Kidney epithelial cell (primary cell): Measurements from ENCODE around the gene C7. TPM values are rescaled to one million over a fixed set of nuclear protein-coding genes. Genes with fewer than 3 reads are reported as not detected.
"Not testable (repeated sequence)": the region's sequence is repeated elsewhere in the genome, so short reads cannot be mapped to it uniquely, and the experiment has no call there.

Source experiments
- DNase-seq: peaks from one replicate; pipeline ENCODE4 v3.0.0-alpha.2; 2010; ENCODE audit warnings: low read depth
- H3K27me3 ChIP-seq: 2 replicates; pipeline ENCODE4 v1.6.0; 2011; ENCODE audit warnings: low read length; ENCODE audit not compliant: control insufficient read depth, insufficient read depth
- H3K36me3 ChIP-seq: 2 replicates; pipeline ENCODE4 v1.5.1; 2011; ENCODE audit warnings: low read length; ENCODE audit not compliant: control insufficient read depth, insufficient read depth
- H3K4me3 ChIP-seq: 2 replicates; pipeline ENCODE4 v1.5.1; 2011; ENCODE audit warnings: low read depth, mild to moderate bottlenecking, control low read depth, low read length
- total RNA-seq: library from RNA; depleted of rRNA; stranded (reverse); fragments of >200 nt; gene quantifications from 2 replicates; pipeline ENCODE4 v1.2.3, GENCODE V29; 2015
- TF ChIP-seq, protein P1 (sequence below): IDR thresholded peaks from 2 replicates; pipeline ENCODE4 v1.5.1; 2011; ENCODE audit warnings: mild to moderate bottlenecking, moderate library complexity, low read length, control low read depth, inconsistent platforms; ENCODE audit not compliant: insufficient read depth, poor library complexity, severe bottlenecking

Gene C7
- total RNA-seq, 1 donor from 2014 or later, result 0.13 TPM

DNA sequence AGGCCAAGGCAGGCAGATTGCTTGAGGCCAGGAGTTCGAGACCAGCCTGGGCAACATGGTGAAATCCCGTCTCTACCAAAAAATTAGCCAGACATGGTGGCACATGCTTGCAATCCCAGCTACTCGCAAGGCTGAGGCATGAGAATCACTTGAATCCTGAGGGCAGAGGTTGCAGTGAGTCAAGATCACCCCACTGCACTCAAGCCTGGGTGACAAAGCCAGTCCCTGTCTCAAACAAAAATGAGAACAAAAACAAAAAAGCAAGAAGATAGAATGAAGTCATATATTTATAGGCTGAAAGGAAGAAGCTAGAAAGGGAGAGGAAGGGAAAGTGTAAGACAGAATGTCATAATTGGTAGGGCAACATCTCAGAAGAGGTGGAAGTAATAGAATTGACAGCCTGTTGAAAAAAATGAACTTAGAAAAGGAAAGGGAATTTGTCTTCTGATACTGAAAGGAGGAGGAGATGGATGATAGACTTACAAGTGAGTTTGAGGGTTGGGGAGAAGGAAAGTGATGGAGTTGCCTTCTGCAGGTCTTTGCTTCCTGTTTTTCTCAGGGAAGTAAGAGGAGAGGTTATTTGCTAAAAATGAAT lies 35.9 kb upstream of the C7 start:
- TF ChIP-seq, protein P1, sequence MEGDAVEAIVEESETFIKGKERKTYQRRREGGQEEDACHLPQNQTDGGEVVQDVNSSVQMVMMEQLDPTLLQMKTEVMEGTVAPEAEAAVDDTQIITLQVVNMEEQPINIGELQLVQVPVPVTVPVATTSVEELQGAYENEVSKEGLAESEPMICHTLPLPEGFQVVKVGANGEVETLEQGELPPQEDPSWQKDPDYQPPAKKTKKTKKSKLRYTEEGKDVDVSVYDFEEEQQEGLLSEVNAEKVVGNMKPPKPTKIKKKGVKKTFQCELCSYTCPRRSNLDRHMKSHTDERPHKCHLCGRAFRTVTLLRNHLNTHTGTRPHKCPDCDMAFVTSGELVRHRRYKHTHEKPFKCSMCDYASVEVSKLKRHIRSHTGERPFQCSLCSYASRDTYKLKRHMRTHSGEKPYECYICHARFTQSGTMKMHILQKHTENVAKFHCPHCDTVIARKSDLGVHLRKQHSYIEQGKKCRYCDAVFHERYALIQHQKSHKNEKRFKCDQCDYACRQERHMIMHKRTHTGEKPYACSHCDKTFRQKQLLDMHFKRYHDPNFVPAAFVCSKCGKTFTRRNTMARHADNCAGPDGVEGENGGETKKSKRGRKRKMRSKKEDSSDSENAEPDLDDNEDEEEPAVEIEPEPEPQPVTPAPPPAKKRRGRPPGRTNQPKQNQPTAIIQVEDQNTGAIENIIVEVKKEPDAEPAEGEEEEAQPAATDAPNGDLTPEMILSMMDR, result no peak
- no peak for DNase-seq
- Histone ChIP-seq H3K36me3 (no peaks in the 10 kb centered on the region), H3K4me3 (no peak overlapping the region), H3K27me3 (no peaks in the 10 kb centered on the region)

GRCh38 chr5:40875958-40876357 lies 33.3 kb upstream of the C7 start:
- H3K27me3 ChIP-seq, result no peaks in the 10 kb centered on the region
- TF ChIP-seq, protein P1, result no peak

DNA sequence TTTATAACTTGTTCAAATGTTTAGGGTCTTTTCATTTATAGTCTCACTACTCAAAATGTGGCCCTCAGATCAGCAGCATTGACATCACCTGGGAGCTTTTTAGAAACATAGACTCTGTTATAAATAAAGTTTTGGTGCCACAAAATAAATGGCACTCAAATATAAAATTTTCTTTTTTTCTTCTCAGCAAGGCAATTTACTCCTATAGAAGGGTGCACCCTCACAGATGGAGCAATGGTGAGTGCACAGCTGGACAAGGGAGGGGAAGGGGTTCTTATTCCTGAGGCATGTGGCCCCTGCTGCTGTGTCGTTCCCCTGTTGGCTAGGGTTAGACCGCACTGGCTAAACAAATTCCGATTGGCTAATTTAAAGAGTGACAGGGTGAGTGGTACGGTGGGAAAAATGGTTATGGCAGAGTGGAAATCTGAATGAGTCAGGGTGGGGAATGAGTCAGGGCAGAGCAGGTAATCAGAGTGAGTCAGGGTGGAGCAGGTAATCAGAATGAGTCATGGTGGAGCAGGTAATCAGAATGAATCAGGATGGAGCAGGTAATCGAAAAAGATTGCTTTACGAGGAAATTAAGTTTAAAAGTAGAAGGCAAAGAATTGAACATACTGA lies 31.8 kb upstream of the C7 start:
- no peaks in the 10 kb centered on the region for H3K27me3 ChIP-seq
- no peak for DNase-seq
- H3K4me3 ChIP-seq, result no peak overlapping the region
- TF ChIP-seq, protein P1, result no peak
- no peaks in the 10 kb centered on the region for H3K36me3 ChIP-seq

More at GRCh38 chr5:40875958-40876357, 33.3 kb upstream of the C7 start:
- no peaks in the 10 kb centered on the region for H3K36me3 ChIP-seq
- H3K4me3 ChIP-seq, result no peak overlapping the region
- DNase-seq, result no peak

DNA sequence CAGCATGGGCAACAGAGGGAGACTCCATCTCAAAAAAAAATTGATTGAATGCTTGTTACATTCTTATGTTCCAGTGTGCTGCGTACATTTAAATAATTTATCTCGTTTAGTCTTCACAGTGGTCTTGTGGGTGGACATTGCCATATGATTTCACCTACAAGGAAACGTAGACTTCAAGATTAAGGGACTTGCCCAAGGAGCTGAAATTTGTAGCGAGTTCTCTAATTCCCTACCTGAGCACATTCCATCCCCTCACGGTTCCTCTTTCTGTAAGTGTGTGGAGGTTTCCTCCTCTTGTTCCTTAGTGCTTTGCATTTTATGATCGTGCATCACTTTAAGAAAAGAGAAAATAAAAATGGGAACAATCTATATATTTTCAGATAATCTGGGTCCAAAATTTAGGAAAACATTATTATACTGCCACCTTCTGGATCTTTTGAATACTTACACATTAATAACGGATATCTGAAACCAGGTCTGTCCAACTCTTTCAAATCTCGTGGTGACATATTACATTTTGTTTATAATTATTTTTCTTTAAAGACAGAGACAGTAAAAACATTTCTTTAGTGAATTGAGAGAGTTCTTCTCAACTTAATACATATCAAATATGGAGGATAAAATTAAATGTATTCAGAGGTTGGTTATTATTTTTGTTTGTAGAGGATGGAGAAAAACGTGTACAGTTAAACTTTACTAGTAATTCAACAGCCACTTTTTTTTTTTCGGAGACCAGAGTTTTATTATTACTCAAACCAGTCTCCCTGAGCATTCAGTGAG lies 29.9 kb upstream of the C7 start:
- H3K4me3 ChIP-seq, result no peak overlapping the region
- no peaks in the 10 kb centered on the region for H3K36me3 ChIP-seq
- H3K27me3 ChIP-seq, result no peaks in the 10 kb centered on the region
- TF ChIP-seq, protein P1, result peak; percentile 42
- DNase-seq, result no peak

DNA sequence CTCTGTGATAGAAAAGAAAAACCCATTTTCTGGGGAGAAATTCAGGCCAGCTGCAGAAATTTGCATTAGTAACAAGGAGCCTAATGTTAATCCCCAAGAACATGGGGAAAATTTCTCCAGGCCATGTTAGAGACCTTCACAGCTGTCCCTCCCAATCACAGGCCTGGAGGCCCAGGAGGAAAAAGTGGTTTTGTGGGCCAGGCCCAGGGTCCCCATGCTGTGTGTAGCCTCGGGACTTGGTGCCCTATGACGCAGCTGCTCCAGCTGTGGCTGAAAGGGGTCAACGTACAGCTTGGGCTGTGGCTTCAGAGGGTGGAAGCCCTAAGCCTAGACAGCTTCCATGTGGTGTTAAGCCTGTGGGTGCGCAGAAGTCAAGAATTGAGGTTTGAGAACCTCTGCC lies 27.0 kb upstream of the C7 start:
- H3K4me3 ChIP-seq, result no peak overlapping the region
- DNase-seq, result no peak
- TF ChIP-seq, protein P1, result no peak
- no peaks in the 10 kb centered on the region for H3K27me3 ChIP-seq
- H3K36me3 ChIP-seq, result no peaks in the 10 kb centered on the region

GRCh38 chr5:40883051-40883450 lies 26.2 kb upstream of the C7 start:
- H3K4me3 ChIP-seq, H3K27me3 ChIP-seq, H3K36me3 ChIP-seq, DNase-seq: not testable (repeated sequence)

DNA sequence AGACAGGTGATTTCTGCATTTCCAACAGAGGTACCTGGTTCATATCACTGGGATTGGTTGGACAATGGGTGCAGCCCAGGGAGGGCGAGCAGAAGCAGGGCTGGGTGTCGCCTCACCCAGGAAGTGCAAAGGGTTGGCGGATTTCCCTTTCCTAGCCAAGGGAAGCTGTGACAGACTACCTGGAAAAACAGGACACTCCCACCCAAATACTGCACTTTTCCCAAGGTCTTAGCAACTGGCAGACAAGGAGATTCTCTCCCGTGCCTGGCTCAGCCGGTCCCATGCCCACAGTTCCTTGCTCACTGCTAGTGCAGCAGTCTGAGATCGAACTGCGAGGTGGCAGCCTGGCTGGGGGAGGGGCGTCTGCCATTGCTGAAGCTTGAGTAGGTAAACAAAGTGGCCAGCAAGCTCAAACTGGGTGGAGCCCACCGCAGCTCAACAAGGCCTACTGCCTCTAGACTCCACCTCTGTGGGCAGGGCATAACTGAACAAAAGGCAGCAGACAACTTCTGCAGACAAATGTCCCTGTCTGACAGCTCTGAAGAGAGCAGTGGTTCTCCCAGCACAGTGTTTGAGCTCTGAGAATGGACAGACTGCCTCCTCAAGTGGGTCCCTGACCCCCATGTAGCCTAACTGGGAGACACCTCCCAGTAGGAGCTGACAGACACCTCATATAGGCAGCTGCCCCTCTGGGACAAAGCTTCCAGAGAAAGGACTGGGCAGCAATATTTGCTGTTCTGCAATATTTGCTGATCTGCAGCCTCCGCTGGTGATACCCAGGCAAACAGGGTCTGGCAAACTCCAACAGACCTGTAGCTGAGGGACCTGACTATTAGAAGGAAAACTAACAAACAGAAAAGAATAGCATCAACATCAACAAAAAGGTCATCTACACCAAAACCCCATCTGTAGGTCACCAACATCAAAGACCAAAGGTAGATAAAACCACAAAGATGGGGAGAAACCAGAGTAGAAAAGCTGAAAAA lies 13.6 kb upstream of the C7 start:
- DNase-seq, H3K27me3 ChIP-seq, H3K36me3 ChIP-seq: not testable (repeated sequence)

More for the DNA sequence above, 13.6 kb upstream of the C7 start:
- H3K4me3 ChIP-seq, result not testable (repeated sequence)
